ENCODE data around the gene BACE1. TPM values are rescaled to one million over a fixed set of nuclear protein-coding genes. Genes with fewer than 3 reads are reported as not detected.

Gene BACE1
- total and polyA plus RNA-seq, 2 donors (not counting 1 experiment from before 2014, with no cell fraction given) = 0.06 TPM; not detected in 1

GRCh38 chr11:117259417-117259816 lies 56.6 kb downstream of the BACE1 start:
- H3K4me3 ChIP-seq (ENCODE audit: control extremely low read depth in 1 of 5, extremely low read depth in 1 of 5, insufficient read depth in 1 of 5, low read depth in 2 of 5, low read length in 4 of 5) = no peak overlapping the region
- no peaks in the 10 kb centered on the region for H3K27me3 ChIP-seq (replicated peaks in 1 of 4; ENCODE audit: control extremely low read depth in 1 of 4, control insufficient read depth in 3 of 4, insufficient read depth in 4 of 4, low read length in 3 of 4)
- no peaks in the 10 kb centered on the region for H3K4me1 ChIP-seq (ENCODE audit: control insufficient read depth in 2 of 2, insufficient read depth in 2 of 2, low read length in 2 of 2)
- WGBS (ENCODE audit: insufficient coverage) = no CpG with 5 or more reads among the region's 1 CpG
- H3K79me2 ChIP-seq (ENCODE audit: control insufficient read depth, insufficient read depth, low read length) = no peaks in the 10 kb centered on the region
- no peak overlapping the region for H3K27ac ChIP-seq (ENCODE audit: low read length in 2 of 2)
- intact Hi-C loops (cut with micrococcal nuclease) = no loop called here
- POLR2A ChIA-PET = no interaction called here
- no peaks in the 10 kb centered on the region for H4K20me1 ChIP-seq (ENCODE audit: control insufficient read depth, insufficient read depth, low read length, poor library complexity, severe bottlenecking)
- Mint-ChIP-seq H3K9me3 (ENCODE audit: insufficient read depth) (no peaks in the 10 kb centered on the region), H3K4me1 (no peaks in the 10 kb centered on the region), H3K4me3 (no peak overlapping the region), H3K27me3 (no peaks in the 10 kb centered on the region), H3K27ac (no peak overlapping the region)
- no peak overlapping the region for H2AFZ ChIP-seq (ENCODE audit: insufficient read depth, low read depth, low read length, poor library complexity, severe bottlenecking)
- H3K36me3 ChIP-seq (replicated peaks in 1 of 2; ENCODE audit: control extremely low read depth in 1 of 2, control insufficient read depth in 1 of 2, extremely low read depth in 1 of 2, insufficient read depth in 2 of 2, low read length in 1 of 2) = peaks cover 0 to 16% of the 10 kb centered on the region in 2 experiments
- ATAC-seq (ENCODE audit: low read depth) = no peak
- no peak for TF ChIP-seq EZH2 (IDR thresholded peaks at IDR 0.05; ENCODE audit: borderline replicate concordance, insufficient read depth, low read depth, low read length, poor library complexity, severe bottlenecking)
- no peak for TF ChIP-seq CTCF (IDR thresholded peaks at IDR 0.05)
- H3K9ac ChIP-seq (ENCODE audit: low read length) = no peak overlapping the region
- H3K9me3 ChIP-seq (ENCODE audit: control extremely low read depth in 1 of 3, control insufficient read depth in 2 of 3, insufficient read depth in 1 of 3, low read length in 2 of 3) = no peaks in the 10 kb centered on the region
- CTCF ChIA-PET = no interaction called here
- no peak for DNase-seq
- no peak overlapping the region for H3K4me2 ChIP-seq (replicated peaks; ENCODE audit: low read depth, low read length, poor library complexity, severe bottlenecking)

- no peak overlapping the region for H3K4me3 ChIP-seq (ENCODE audit: control extremely low read depth in 1 of 5, extremely low read depth in 1 of 5, insufficient read depth in 1 of 5, low read depth in 2 of 5, low read length in 4 of 5)
- WGBS (ENCODE audit: insufficient coverage) = no CpG with 5 or more reads among the region's 2 CpGs
- ATAC-seq (ENCODE audit: low read depth) (no peak), DNase-seq (no peak)
- H3K79me2 ChIP-seq (ENCODE audit: control insufficient read depth, insufficient read depth, low read length) = no peaks in the 10 kb centered on the region
- H3K4me2 ChIP-seq (replicated peaks; ENCODE audit: low read depth, low read length, poor library complexity, severe bottlenecking) = no peak overlapping the region
- Mint-ChIP-seq H3K27ac (no peak overlapping the region), H3K4me1 (no peaks in the 10 kb centered on the region), H3K4me3 (no peak overlapping the region), H3K27me3 (no peaks in the 10 kb centered on the region), H3K9me3 (ENCODE audit: insufficient read depth) (no peaks in the 10 kb centered on the region)
- no peaks in the 10 kb centered on the region for H3K9me3 ChIP-seq (ENCODE audit: control extremely low read depth in 1 of 3, control insufficient read depth in 2 of 3, insufficient read depth in 1 of 3, low read length in 2 of 3)
- H3K4me1 ChIP-seq (ENCODE audit: control insufficient read depth in 2 of 2, insufficient read depth in 2 of 2, low read length in 2 of 2) = no peaks in the 10 kb centered on the region
- peaks cover 0 to 17% of the 10 kb centered on the region in 2 experiments for H3K36me3 ChIP-seq (replicated peaks in 1 of 2; ENCODE audit: control extremely low read depth in 1 of 2, control insufficient read depth in 1 of 2, extremely low read depth in 1 of 2, insufficient read depth in 2 of 2, low read length in 1 of 2)
- no peak overlapping the region for H3K9ac ChIP-seq (ENCODE audit: low read length)
- ChIA-PET POLR2A (no interaction called here), CTCF (no interaction called here)
- intact Hi-C loops (cut with micrococcal nuclease) = no loop called here
- H4K20me1 ChIP-seq (ENCODE audit: control insufficient read depth, insufficient read depth, low read length, poor library complexity, severe bottlenecking) = no peaks in the 10 kb centered on the region
- no peak overlapping the region for H3K27ac ChIP-seq (ENCODE audit: low read length in 2 of 2)
- no peaks in the 10 kb centered on the region for H3K27me3 ChIP-seq (replicated peaks in 1 of 4; ENCODE audit: control extremely low read depth in 1 of 4, control insufficient read depth in 3 of 4, insufficient read depth in 4 of 4, low read length in 3 of 4)
- no peak for TF ChIP-seq CTCF (IDR thresholded peaks at IDR 0.05)
- TF ChIP-seq EZH2 (IDR thresholded peaks at IDR 0.05; ENCODE audit: borderline replicate concordance, insufficient read depth, low read depth, low read length, poor library complexity, severe bottlenecking) = no peak
- no peak overlapping the region for H2AFZ ChIP-seq (ENCODE audit: insufficient read depth, low read depth, low read length, poor library complexity, severe bottlenecking)
Observed at GRCh38 chr11:117258576-117258975, 57.5 kb downstream of the BACE1 start.

Measured in B cell (primary cell).